ENCODE data around the gene SLC4A4. TPM values are rescaled to one million over a fixed set of nuclear protein-coding genes. Genes with fewer than 3 reads are reported as not detected.

Gene SLC4A4
- total RNA-seq, 1 experiment from 2014 or later, result 0.92 TPM

GRCh38 chr4:71361476-71361875 lies 22.7 kb downstream of the SLC4A4 start:
- Histone ChIP-seq H3K79me1 (ENCODE audit: insufficient read depth, low read depth, low read length, poor library complexity, severe bottlenecking) (no peaks in the 10 kb centered on the region), H2BK5ac (ENCODE audit: insufficient read length, low read length) (no peak overlapping the region), H2BK15ac (ENCODE audit: low read depth, low read length) (no peak overlapping the region), H3K9ac (ENCODE audit: extremely low read depth, insufficient read length, low read length) (no peak overlapping the region), H4K20me1 (ENCODE audit: control insufficient read depth, insufficient read depth, insufficient read length) (no peaks in the 10 kb centered on the region), H3K27ac (ENCODE audit: insufficient read length, low read depth, low read length) (no peak overlapping the region), H2BK20ac (ENCODE audit: low read depth, low read length, poor library complexity, severe bottlenecking) (no peak overlapping the region), H3T11ph (ENCODE audit: low read length) (no peak overlapping the region), H4K5ac (ENCODE audit: insufficient read length, low read depth, low read length) (no peak overlapping the region), H2BK12ac (ENCODE audit: insufficient read length, low read depth, low read length) (no peak overlapping the region), H3K4ac (ENCODE audit: low read depth, low read length) (no peak overlapping the region), H3K4me1 (ENCODE audit: insufficient read depth, low read length) (no peaks in the 10 kb centered on the region), H3K4me2 (ENCODE audit: insufficient read depth, insufficient read length, low read length) (no peak overlapping the region), H2AFZ (ENCODE audit: low read length) (no peak overlapping the region), H2AK5ac (ENCODE audit: insufficient read length, low read length) (no peak overlapping the region), H3K23ac (ENCODE audit: insufficient read length, low read depth, low read length) (no peak overlapping the region), H3K56ac (ENCODE audit: insufficient read length, low read depth, low read length) (no peak overlapping the region), H2BK120ac (ENCODE audit: low read depth, low read length, poor library complexity, severe bottlenecking) (no peak overlapping the region), H3K18ac (ENCODE audit: insufficient read length, low read depth, low read length) (no peak overlapping the region), H3K9me3 (ENCODE audit: control insufficient read depth, low read depth, low read length) (no peaks in the 10 kb centered on the region), H3K27me3 (ENCODE audit: insufficient read depth, low read length) (no peaks in the 10 kb centered on the region), H3K14ac (ENCODE audit: insufficient read depth, low read length) (no peak overlapping the region), H3K79me2 (ENCODE audit: insufficient read depth, low read length) (no peaks in the 10 kb centered on the region), H4K91ac (ENCODE audit: insufficient read length, low read depth, low read length) (no peak overlapping the region), H4K8ac (replicated peaks; ENCODE audit: insufficient read length, low read depth, low read length) (no peak overlapping the region), H3K23me2 (ENCODE audit: insufficient read length, low read depth, low read length, poor library complexity, severe bottlenecking) (no peaks in the 10 kb centered on the region)
- H3K27me3 Mint-ChIP-seq (ENCODE audit: low read depth), result no peaks in the 10 kb centered on the region
- H3K4me3 Mint-ChIP-seq, result no peak overlapping the region
- no peak for DNase-seq
- no peaks in the 10 kb centered on the region for H3K36me3 Mint-ChIP-seq (ENCODE audit: insufficient read depth in 1 of 3, low read depth in 3 of 3)
- peaks cover 3 to 4% of the 10 kb centered on the region in 2 experiments for H3K4me1 Mint-ChIP-seq
- no peaks in the 10 kb centered on the region for H3K9me3 Mint-ChIP-seq
- TF ChIP-seq CTCF (conservative IDR thresholded peaks at IDR 0.05), result no peak
- H3K27ac Mint-ChIP-seq, result no peak overlapping the region

Data from H9 (cell line).